SK-N-MC (cell line): ENCODE data around the gene TTC6.

Experiments
- DNase-seq: peaks from one replicate; pipeline ENCODE4 v3.0.0-alpha.2; 2011; ENCODE audit warnings: low read depth, low spot score
- H3K27ac ChIP-seq: fragments of 200-600 bp; sonication (generic); 2 replicates; pipeline ENCODE4 v1.5.1; 2016; ENCODE audit warnings: mixed run types
- H3K36me3 ChIP-seq: fragments of 200-600 bp; sonication (generic); 2 replicates; pipeline ENCODE4 v1.6.1; 2017; ENCODE audit warnings: antibody characterized with exemption, low read length, mixed read lengths; ENCODE audit not compliant: insufficient read depth
- H3K4me3 ChIP-seq: fragments of 200-600 bp; sonication (generic); 2 replicates; pipeline ENCODE4 v1.5.1; 2016
- H3K9ac ChIP-seq: fragments of 200-600 bp; sonication (generic); 2 replicates; pipeline ENCODE4 v1.8.0; 2017; ENCODE audit warnings: mixed run types, mixed read lengths; ENCODE audit not compliant: insufficient read length
- H3K9me3 ChIP-seq: fragments of 200-600 bp; sonication (generic); 2 replicates; pipeline ENCODE4 v1.6.1; 2017; ENCODE audit warnings: low read depth, mild to moderate bottlenecking, antibody characterized with exemption, low read length, moderate library complexity, mixed read lengths
- EZH2 ChIP-seq: fragments of 200-600 bp; sonication (generic); IDR thresholded peaks from one replicate; pipeline ENCODE4 v1.6.1; 2017; ENCODE audit warnings: antibody characterized with exemption
- FOXP2 ChIP-seq: optimal IDR thresholded peaks from 2 replicates; pipeline ENCODE3; 2011; ENCODE audit warnings: mild to moderate bottlenecking, moderate library complexity; ENCODE audit not compliant: insufficient read depth; ENCODE audit errors: extremely low read length, control extremely low read depth
- POLR2AphosphoS5 ChIP-seq: IDR thresholded peaks from 2 replicates; pipeline ENCODE4 v1.6.1; 2012; ENCODE audit warnings: mild to moderate bottlenecking, low read depth, low read length, borderline replicate concordance

Gene TTC6

GRCh38 chr14:37598747-37599506, 3.5 kb downstream of the TTC6 start:
- TF ChIP-seq FOXP2 (no peak), POLR2AphosphoS5 (no peak), EZH2 (no peak)
- no peaks in the 10 kb centered on the region for H3K36me3 ChIP-seq
- peak overlapping the region; percentile 61; the same call in 1 of the 2 replicates for H3K4me3 ChIP-seq
- no peak overlapping the region for H3K27ac ChIP-seq
- H3K9me3 ChIP-seq: no peaks in the 10 kb centered on the region
- no peak for DNase-seq
- H3K9ac ChIP-seq: no peak overlapping the region

DNA sequence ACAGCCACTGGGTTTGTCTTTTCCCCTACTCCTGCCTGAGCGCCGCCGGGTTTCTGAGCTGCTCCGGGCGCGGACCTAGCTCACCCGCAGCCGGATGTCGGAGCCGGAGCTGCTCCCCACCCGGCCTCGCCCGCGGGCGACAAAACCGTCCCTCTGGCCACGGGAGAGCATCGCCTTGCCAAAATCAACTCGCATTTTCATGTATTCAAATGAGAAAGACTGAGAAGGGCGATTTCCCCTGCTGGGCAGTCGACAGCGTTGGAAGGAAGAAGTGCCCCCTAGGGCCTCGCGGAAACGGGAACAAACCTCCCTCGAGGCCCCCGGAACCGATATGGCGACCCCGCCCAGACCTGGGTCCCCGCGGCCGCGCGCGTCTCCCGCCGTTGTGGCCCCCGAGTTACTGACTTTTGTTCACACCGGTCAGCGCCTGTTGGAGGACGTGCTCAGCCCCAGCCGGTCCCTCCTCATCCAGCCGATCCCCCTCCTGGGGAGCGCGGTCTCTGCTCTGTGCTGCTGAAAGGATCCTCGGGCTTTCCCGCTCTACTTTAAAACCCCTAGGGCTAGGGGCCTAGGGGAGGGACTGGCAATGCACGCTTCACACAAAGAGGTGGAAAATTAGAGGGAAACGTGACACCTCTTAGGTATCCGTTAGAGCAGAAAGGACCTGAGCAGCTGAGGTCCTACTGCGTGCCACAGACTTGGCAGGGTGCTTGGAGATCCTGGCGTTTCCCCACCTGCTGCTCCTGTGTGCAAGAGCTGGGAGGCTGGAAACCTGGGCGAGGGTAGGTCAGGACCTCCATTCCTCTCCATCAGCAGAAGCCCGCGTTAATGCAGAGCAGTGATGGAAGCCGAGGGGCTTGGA, 4.3 kb downstream of the TTC6 start:
- Histone ChIP-seq H3K27ac (no peak overlapping the region), H3K36me3 (no peaks in the 10 kb centered on the region), H3K9me3 (no peaks in the 10 kb centered on the region), H3K9ac (no peak overlapping the region), H3K4me3 (peak overlapping the region; percentile 61)
- TF ChIP-seq POLR2AphosphoS5 (no peak), EZH2 (no peak), FOXP2 (no peak)
- DNase-seq: no peak

DNA sequence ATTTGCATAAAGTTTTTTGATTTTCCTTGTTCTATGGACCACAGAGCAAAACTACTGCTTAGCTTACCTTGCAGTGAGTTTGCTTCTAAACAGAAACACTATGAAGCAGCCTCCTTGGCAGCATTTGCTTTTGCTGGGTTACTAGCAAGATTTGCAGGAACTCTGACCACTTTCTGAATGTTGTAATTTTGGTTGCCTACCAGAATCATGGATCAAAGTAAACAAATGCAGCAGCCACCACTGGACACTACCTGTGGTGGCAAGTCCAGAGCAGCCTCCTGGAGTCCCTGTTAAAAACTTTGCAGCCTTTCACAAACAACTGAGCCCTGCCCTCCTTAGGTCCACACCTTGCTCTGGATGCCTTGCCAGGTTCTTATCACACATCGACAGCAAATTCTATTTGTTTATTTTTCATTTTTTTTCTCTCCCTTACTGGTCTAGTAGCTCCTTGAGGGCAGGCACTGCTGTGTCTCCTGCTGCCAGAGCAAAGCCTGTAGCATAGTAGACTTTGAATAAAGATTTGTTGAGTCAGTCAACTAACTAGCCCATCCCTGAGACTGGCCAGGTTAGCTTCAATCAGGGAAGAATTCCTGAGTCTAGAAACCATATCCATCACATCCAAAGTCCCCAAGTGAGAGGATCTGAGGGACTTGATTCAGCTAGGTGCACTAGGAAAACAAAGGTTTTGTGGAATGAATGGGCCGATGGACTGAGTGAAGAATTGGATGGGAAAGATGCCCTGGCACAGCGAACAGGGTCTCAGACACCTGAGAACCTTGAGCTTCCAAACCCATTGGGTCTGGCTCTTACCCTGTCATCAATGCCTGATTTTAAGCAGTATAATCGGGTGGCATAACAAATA, 5.7 kb downstream of the TTC6 start:
- no peaks in the 10 kb centered on the region for H3K9me3 ChIP-seq
- no peaks in the 10 kb centered on the region for H3K36me3 ChIP-seq
- TF ChIP-seq POLR2AphosphoS5: no peak
- no peak for DNase-seq
- H3K9ac ChIP-seq: no peak overlapping the region
- H3K27ac ChIP-seq: no peak overlapping the region
- no peak overlapping the region; the same call in 1 of the 2 replicates for H3K4me3 ChIP-seq

- Histone ChIP-seq H3K36me3 (no peaks in the 10 kb centered on the region), H3K9me3 (no peaks in the 10 kb centered on the region), H3K27ac (no peak overlapping the region), H3K4me3 (no peak overlapping the region), H3K9ac (no peak overlapping the region)
- DNase-seq: no peak
- no peak for TF ChIP-seq EZH2
- no peak for TF ChIP-seq FOXP2
- no peak for TF ChIP-seq POLR2AphosphoS5
Measured at GRCh38 chr14:37601865-37602264, 6.4 kb downstream of the TTC6 start.

- Histone ChIP-seq H3K27ac (no peak overlapping the region), H3K9ac (no peak overlapping the region)
Measured at GRCh38 chr14:37602605-37603453, 7.4 kb downstream of the TTC6 start.

DNA sequence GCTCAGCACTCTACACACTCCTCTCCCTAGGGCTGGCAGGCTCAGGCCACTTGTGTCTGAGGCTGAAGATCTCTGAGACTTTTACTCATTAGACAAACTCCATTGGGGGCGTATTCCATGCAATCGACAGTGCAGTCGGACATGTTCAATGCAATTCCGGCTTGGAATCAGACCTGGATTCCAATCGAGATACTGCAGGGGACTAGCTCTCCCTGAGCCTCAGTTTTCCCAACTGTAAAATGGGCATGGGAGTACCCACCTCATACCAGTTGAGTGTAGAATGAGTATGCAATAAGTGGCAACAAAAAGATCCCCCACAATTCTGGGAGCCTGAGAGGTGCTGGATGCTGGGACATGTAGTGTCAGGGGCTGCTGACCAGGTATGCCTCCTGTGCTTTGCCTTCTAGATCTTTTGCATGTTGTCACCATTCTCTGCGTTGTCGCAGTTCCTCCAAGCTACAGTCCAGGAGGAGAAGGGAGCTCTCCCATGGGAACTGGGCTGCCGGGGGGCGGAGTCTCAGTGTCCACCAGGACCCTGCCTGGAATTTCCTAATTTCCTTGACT, 8.3 kb downstream of the TTC6 start:
- DNase-seq: no peak
- Histone ChIP-seq H3K36me3 (no peaks in the 10 kb centered on the region), H3K27ac (no peak overlapping the region), H3K9ac (no peak overlapping the region), H3K9me3 (no peaks in the 10 kb centered on the region), H3K4me3 (no peak overlapping the region)
- TF ChIP-seq FOXP2 (no peak), POLR2AphosphoS5 (no peak), EZH2 (no peak)

More at GRCh38 chr14:37602605-37603453, 7.4 kb downstream of the TTC6 start:
- H3K4me3 ChIP-seq: no peak overlapping the region
- no peak for DNase-seq
- TF ChIP-seq EZH2: no peak
- no peak for TF ChIP-seq FOXP2
- TF ChIP-seq POLR2AphosphoS5: no peak
- no peaks in the 10 kb centered on the region for H3K9me3 ChIP-seq
- H3K36me3 ChIP-seq: no peaks in the 10 kb centered on the region

GRCh38 chr14:37606678-37607077, 11.2 kb downstream of the TTC6 start:
- H3K27ac ChIP-seq: no peak overlapping the region
- no peaks in the 10 kb centered on the region for H3K9me3 ChIP-seq
- no peaks in the 10 kb centered on the region for H3K36me3 ChIP-seq
- DNase-seq: no peak
- TF ChIP-seq EZH2 (no peak), FOXP2 (no peak), POLR2AphosphoS5 (no peak)
- no peak overlapping the region for H3K9ac ChIP-seq
- no peak overlapping the region for H3K4me3 ChIP-seq
